Stimulated activated CD4-positive, alpha-beta T cell treated with anti-CD3 and anti-CD28 coated beads, Interleukin-1b, Interleukin-23, amount 100 ng/mL, for 1 hour (primary cell): ENCODE measurements around the gene KCNIP4.

ENCODE experiments used
- DNase-seq, 2 donors: peaks; one replicate each; pipeline ENCODE4 v3.0.0-alpha.2; 2020; ENCODE audit warnings: low read depth in 2 of 2

The KCNIP4 gene

GRCh38 chr4:21571100-21571499 lies 377.5 kb downstream of the KCNIP4 start:
- no peak for DNase-seq

GRCh38 chr4:21569638-21570037 lies 378.9 kb downstream of the KCNIP4 start:
- DNase-seq = no peak

GRCh38 chr4:21555083-21555482 lies 393.5 kb downstream of the KCNIP4 start:
- DNase-seq = no peak

GRCh38 chr4:21554500-21554899 lies 394.1 kb downstream of the KCNIP4 start:
- DNase-seq = no peak

GRCh38 chr4:21554066-21554465 lies 394.5 kb downstream of the KCNIP4 start:
- no peak for DNase-seq

GRCh38 chr4:21552455-21552854 lies 396.1 kb downstream of the KCNIP4 start:
- DNase-seq = no peak

GRCh38 chr4:21544955-21545354 lies 403.6 kb downstream of the KCNIP4 start:
- no peak for DNase-seq

GRCh38 chr4:21544415-21544814 lies 404.2 kb downstream of the KCNIP4 start:
- DNase-seq = no peak

GRCh38 chr4:21543514-21543913 lies 405.1 kb downstream of the KCNIP4 start:
- DNase-seq = no peak

GRCh38 chr4:21535898-21536297 lies 412.7 kb downstream of the KCNIP4 start:
- DNase-seq = no peak

- no peak for DNase-seq
Measured at GRCh38 chr4:21531048-21531447, 417.5 kb downstream of the KCNIP4 start.

GRCh38 chr4:21529214-21529613 lies 419.4 kb downstream of the KCNIP4 start:
- no peak for DNase-seq

- no peak for DNase-seq
Measured at GRCh38 chr4:21522296-21522695, 426.3 kb downstream of the KCNIP4 start.

GRCh38 chr4:21517126-21517859 lies 431.3 kb downstream of the KCNIP4 start:
- no peak for DNase-seq

- DNase-seq = no peak
Measured at GRCh38 chr4:21514022-21514694, 434.4 kb downstream of the KCNIP4 start.

GRCh38 chr4:21512353-21512752 lies 436.2 kb downstream of the KCNIP4 start:
- DNase-seq = no peak

GRCh38 chr4:21507439-21507838 lies 441.1 kb downstream of the KCNIP4 start:
- no peak for DNase-seq

- DNase-seq = no peak
Measured at GRCh38 chr4:21490682-21491081, 457.9 kb downstream of the KCNIP4 start.

- no peak for DNase-seq
Measured at GRCh38 chr4:21476757-21477156, 471.8 kb downstream of the KCNIP4 start.

GRCh38 chr4:21474195-21474594 lies 474.4 kb downstream of the KCNIP4 start:
- DNase-seq = no peak

- DNase-seq = no peak
Measured at GRCh38 chr4:21470535-21470934, 478.0 kb downstream of the KCNIP4 start.

- DNase-seq = no peak
Measured at GRCh38 chr4:21469438-21470300, 478.9 kb downstream of the KCNIP4 start.

GRCh38 chr4:21467551-21467950 lies 481.0 kb downstream of the KCNIP4 start:
- DNase-seq = no peak
